ENCODE results near the gene GFY.
A peak's percentile ranks its signal among the peaks of the same experiment; 100 is the strongest.

GFY gene

DNA sequence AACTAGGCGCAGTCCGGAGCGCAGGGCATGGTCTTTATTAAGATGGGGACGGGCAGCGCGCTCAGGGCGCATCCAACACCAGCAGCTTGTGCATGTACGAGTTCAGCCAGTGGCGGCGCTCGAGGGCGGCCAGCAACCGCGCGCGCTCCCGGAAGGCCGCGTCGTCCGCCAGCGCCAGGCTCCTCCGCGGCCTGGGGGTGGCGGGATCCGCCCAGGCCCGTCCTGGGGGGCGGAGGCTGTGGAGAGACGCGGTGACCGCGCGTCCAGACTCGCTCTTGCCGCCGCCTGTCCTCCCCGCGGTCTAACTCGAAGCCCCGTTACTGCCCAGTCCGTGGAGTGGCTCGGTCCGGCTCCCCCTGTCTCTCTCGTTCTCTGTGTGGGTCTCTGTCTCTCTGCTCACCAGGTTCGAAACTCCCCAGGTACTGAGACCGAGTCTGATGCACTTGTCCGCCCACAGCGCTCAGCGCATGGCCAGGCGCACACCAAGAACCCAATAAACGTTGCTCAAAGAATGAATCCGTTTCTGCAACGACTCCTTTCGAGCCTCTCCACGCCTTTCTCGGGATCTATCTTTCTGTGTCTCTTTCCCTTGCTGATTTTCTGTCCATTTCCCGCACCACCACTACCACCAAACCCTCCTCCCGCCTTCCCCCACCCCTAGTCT lies 2.6 kb upstream of the GFY start:
- CTCF ChIA-PET = interaction anchor here (0.9 to 1.2 kb wide), 2 partner anchors 9 to 10 kb away, joined by 3 read pairs; no protein-coding TSS in a partner anchor
- Histone ChIP-seq H3K27me3 (replicated peaks in 2 of 5; ENCODE audit: control insufficient read depth in 4 of 5, insufficient read depth in 5 of 5, low read length in 4 of 5) (peaks cover 5 to 83% (median 54%) of the 10 kb centered on the region in 5 experiments), H3K4me3 (ENCODE audit: control insufficient read depth in 1 of 7, extremely low read depth in 1 of 7, insufficient read depth in 4 of 7, low read depth in 2 of 7, low read length in 6 of 7) (peak overlapping the region in 4 of 7 experiments; percentile 8 to 45 (median 22)), H3K9me3 (ENCODE audit: control extremely low read depth in 1 of 5, control insufficient read depth in 4 of 5, insufficient read depth in 2 of 5, low read depth in 1 of 5, low read length in 4 of 5) (no peaks in the 10 kb centered on the region), H3K27ac (ENCODE audit: insufficient read depth in 1 of 2, low read depth in 1 of 2, low read length in 2 of 2, poor library complexity in 1 of 2, severe bottlenecking in 2 of 2) (no peak overlapping the region), H3K36me3 (ENCODE audit: control insufficient read depth in 4 of 4, insufficient read depth in 4 of 4, low read length in 3 of 4) (no peaks in the 10 kb centered on the region), H3K4me1 (ENCODE audit: control extremely low read depth in 1 of 4, control insufficient read depth in 4 of 4, insufficient read depth in 4 of 4, low read length in 3 of 4) (peaks cover 0 to 42% (median 40%) of the 10 kb centered on the region in 4 experiments)
- DNase-seq = peak in 2 of 3 donors; percentile 70 to 71
- 3% methylated on average over 51 of the region's 58 CpGs for WGBS (ENCODE audit: insufficient coverage)
- POLR2A ChIA-PET = no interaction called here

DNA sequence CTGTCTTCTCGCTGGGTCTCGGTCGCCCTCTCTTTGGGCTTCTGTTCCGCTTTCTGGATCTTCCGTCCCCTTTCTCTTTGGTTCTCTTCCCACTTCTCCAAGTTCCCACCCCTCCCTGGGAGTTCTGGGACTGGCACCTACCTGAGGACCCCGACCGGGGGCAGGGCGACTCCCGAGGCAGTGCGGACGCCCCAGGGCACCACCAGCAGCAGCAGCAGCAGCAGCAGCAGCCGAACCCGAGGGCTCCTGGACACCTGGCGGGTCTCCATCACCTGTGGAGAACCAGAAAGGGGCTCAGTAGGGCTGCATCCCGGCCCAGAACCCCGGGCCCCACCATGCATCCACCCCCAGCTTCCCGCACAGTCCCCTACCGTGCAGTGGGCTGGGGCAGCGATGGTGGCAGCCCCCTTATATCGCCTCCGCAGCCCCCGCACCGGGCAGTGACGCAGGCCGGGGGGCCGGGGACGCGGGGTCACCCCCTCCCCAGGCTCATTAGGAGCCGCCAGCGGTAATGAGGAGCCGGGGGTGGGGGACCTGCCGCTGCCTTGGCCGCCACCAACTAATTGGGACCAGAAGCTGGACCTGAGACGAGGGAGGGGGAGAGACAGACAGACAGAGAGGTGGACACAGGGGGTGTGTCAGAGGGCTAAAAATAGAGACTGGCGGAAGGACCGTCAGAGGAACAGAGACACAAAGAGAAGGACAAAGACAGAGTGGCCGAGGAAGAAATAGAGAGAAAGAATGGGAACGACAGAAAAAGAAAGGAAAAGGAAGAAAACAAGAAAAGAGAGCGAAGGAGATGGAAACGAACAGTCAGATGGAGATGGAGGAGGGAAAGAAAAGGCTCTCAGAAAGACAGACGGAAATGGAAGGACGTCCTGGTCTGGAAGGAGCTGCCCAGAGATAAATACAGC lies 1.9 kb upstream of the GFY start, which contains the start of gene PTH2:
PTH2 (minus strand) TSS at position 371 of the 914 bp plus-strand sequence; CDS start at position 269, 102 bp downstream.
- Histone ChIP-seq H3K4me3 (ENCODE audit: control insufficient read depth in 1 of 7, extremely low read depth in 1 of 7, insufficient read depth in 4 of 7, low read depth in 2 of 7, low read length in 6 of 7) (peak within 1 kb of the TSS in 4 of 7 experiments; percentile 8 to 45 (median 22)), H3K36me3 (ENCODE audit: control insufficient read depth in 4 of 4, insufficient read depth in 4 of 4, low read length in 3 of 4) (no peaks in the 10 kb centered on the region), H3K9me3 (ENCODE audit: control extremely low read depth in 1 of 5, control insufficient read depth in 4 of 5, insufficient read depth in 2 of 5, low read depth in 1 of 5, low read length in 4 of 5) (no peaks in the 10 kb centered on the region), H3K4me1 (ENCODE audit: control extremely low read depth in 1 of 4, control insufficient read depth in 4 of 4, insufficient read depth in 4 of 4, low read length in 3 of 4) (peaks cover 0 to 42% (median 40%) of the 10 kb centered on the region in 4 experiments), H3K27ac (ENCODE audit: insufficient read depth in 1 of 2, low read depth in 1 of 2, low read length in 2 of 2, poor library complexity in 1 of 2, severe bottlenecking in 2 of 2) (no peak within 1 kb of the TSS), H3K27me3 (replicated peaks in 2 of 5; ENCODE audit: control insufficient read depth in 4 of 5, insufficient read depth in 5 of 5, low read length in 4 of 5) (peaks cover 5 to 91% (median 60%) of the 10 kb centered on the region in 5 experiments)
- CTCF ChIA-PET = interaction anchor here (1.4 kb wide), 1 partner anchor 24 kb away, joined by 4 read pairs; no protein-coding TSS in a partner anchor
- WGBS (ENCODE audit: insufficient coverage) = 14% methylated on average over 34 of the region's 42 CpGs
- POLR2A ChIA-PET = no interaction called here
- DNase-seq = no peak

DNA sequence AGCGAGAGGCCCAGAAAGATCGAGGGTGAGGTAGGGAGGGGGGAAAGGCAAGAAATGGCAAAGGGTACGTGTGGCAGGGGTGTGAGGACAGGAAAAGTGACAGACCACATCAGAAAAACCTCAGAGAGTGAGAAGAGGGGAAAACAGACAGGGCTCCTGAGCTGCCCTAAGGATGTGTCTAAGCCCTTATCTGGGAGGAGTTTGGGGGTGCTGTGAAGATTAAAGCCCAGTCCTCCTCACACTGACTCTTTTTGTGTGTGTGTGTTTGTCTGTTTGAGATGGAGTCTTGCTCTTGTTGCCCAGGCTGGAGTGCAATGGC lies 1.2 kb upstream of the GFY start:
- Histone ChIP-seq H3K27me3 (replicated peaks in 2 of 5; ENCODE audit: control insufficient read depth in 4 of 5, insufficient read depth in 5 of 5, low read length in 4 of 5) (peaks cover 5 to 96% (median 65%) of the 10 kb centered on the region in 5 experiments), H3K36me3 (ENCODE audit: control insufficient read depth in 4 of 4, insufficient read depth in 4 of 4, low read length in 3 of 4) (no peaks in the 10 kb centered on the region), H3K9me3 (ENCODE audit: control extremely low read depth in 1 of 5, control insufficient read depth in 4 of 5, insufficient read depth in 2 of 5, low read depth in 1 of 5, low read length in 4 of 5) (no peaks in the 10 kb centered on the region), H3K4me3 (ENCODE audit: control insufficient read depth in 1 of 7, extremely low read depth in 1 of 7, insufficient read depth in 4 of 7, low read depth in 2 of 7, low read length in 6 of 7) (no peak overlapping the region), H3K4me1 (ENCODE audit: control extremely low read depth in 1 of 4, control insufficient read depth in 4 of 4, insufficient read depth in 4 of 4, low read length in 3 of 4) (peaks cover 0 to 44% (median 40%) of the 10 kb centered on the region in 4 experiments), H3K27ac (ENCODE audit: insufficient read depth in 1 of 2, low read depth in 1 of 2, low read length in 2 of 2, poor library complexity in 1 of 2, severe bottlenecking in 2 of 2) (no peak overlapping the region)
- WGBS (ENCODE audit: insufficient coverage) = 25% methylated on average over 3 of the region's 3 CpGs
- CTCF ChIA-PET = interaction anchor here (1.4 to 2.4 kb wide), 2 partner anchors 23 to 33 kb away, joined by 4 to 11 read pairs; no protein-coding TSS in a partner anchor
- POLR2A ChIA-PET = no interaction called here
- DNase-seq = no peak

DNA sequence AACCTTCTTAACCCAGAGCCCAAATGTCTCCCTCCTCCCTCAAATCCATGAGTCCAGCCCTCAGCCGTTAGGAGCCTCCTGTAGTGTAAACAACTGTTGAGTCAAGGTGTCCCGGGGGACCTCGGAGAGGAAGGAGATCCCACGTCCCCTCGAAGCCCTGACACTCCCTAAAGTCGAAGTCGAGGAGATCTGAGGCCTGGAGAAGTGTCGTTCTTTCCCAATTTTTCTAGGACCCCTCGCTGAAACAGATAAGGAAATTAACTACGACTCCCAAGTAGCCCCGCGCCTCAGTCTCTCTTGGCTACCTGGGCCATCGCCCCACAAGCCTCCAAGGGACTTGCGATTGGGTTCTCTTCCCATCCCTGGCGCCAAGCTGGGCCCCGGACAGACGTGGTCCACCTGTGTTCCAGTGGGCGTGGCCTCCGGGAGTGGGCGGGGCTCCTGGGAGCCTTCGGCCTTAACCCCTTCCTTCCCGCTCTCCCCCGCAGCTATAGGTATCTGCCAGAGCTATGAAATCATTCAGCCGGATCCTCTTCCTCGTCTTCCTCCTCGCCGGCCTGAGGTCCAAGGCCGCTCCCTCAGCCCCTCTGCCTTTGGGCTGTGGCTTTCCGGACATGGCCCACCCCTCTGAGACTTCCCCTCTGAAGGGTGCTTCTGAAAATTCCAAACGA lies 869 bp downstream of the GFY start:
- Histone ChIP-seq H3K4me3 (ENCODE audit: control insufficient read depth in 1 of 7, extremely low read depth in 1 of 7, insufficient read depth in 4 of 7, low read depth in 2 of 7, low read length in 6 of 7) (no peak overlapping the region), H3K9me3 (ENCODE audit: control extremely low read depth in 1 of 5, control insufficient read depth in 4 of 5, insufficient read depth in 2 of 5, low read depth in 1 of 5, low read length in 4 of 5) (no peaks in the 10 kb centered on the region), H3K27ac (ENCODE audit: insufficient read depth in 1 of 2, low read depth in 1 of 2, low read length in 2 of 2, poor library complexity in 1 of 2, severe bottlenecking in 2 of 2) (no peak overlapping the region), H3K36me3 (ENCODE audit: control insufficient read depth in 4 of 4, insufficient read depth in 4 of 4, low read length in 3 of 4) (no peaks in the 10 kb centered on the region), H3K4me1 (ENCODE audit: control extremely low read depth in 1 of 4, control insufficient read depth in 4 of 4, insufficient read depth in 4 of 4, low read length in 3 of 4) (peaks cover 0 to 39% (median 36%) of the 10 kb centered on the region in 4 experiments), H3K27me3 (replicated peaks in 2 of 5; ENCODE audit: control insufficient read depth in 4 of 5, insufficient read depth in 5 of 5, low read length in 4 of 5) (peaks cover 0 to 98% (median 60%) of the 10 kb centered on the region in 5 experiments)
- WGBS (ENCODE audit: insufficient coverage) = 7% methylated on average over 26 of the region's 30 CpGs
- CTCF ChIA-PET = interaction anchor here (1.0 to 2.4 kb wide), 3 partner anchors 10 to 35 kb away, joined by 3 to 11 read pairs (median 6); no protein-coding TSS in a partner anchor
- POLR2A ChIA-PET = no interaction called here
- no peak for DNase-seq

DNA sequence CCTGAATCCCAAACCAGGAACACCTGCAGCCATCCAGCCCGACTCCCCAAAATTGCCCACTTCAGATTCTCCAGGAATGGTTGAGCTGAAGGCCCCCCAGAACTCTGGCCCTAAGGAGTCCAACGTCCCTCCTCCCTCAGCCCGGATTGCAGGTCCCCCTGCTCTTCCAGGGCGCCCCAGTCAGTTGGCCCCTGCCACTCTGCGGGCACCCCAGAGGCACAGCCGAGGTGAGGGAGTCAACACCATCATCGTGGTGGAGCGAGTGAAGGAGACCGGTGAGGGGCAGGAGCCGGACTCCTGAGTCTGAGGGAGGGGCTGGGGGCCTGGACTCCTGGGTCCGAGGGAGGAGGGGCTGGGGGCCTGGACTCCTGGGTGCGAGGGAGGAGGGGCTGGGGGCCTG lies 2.2 kb downstream of the GFY start:
- CTCF ChIA-PET = interaction anchor here (1.3 kb wide), 1 partner anchor 171 kb away, joined by 3 read pairs; no protein-coding TSS in a partner anchor
- peaks cover 0 to 35% (median 29%) of the 10 kb centered on the region in 4 experiments for H3K4me1 ChIP-seq (ENCODE audit: control extremely low read depth in 1 of 4, control insufficient read depth in 4 of 4, insufficient read depth in 4 of 4, low read length in 3 of 4)
- no peak overlapping the region for H3K4me3 ChIP-seq (ENCODE audit: control insufficient read depth in 1 of 7, extremely low read depth in 1 of 7, insufficient read depth in 4 of 7, low read depth in 2 of 7, low read length in 6 of 7)
- POLR2A ChIA-PET = no interaction called here
- peaks cover 0 to 99% (median 61%) of the 10 kb centered on the region in 5 experiments for H3K27me3 ChIP-seq (replicated peaks in 2 of 5; ENCODE audit: control insufficient read depth in 4 of 5, insufficient read depth in 5 of 5, low read length in 4 of 5)
- no peak for DNase-seq
- WGBS (ENCODE audit: insufficient coverage) = 59% methylated on average over 3 of the region's 12 CpGs
- no peak overlapping the region for H3K27ac ChIP-seq (ENCODE audit: insufficient read depth in 1 of 2, low read depth in 1 of 2, low read length in 2 of 2, poor library complexity in 1 of 2, severe bottlenecking in 2 of 2)
- H3K36me3 ChIP-seq (ENCODE audit: control insufficient read depth in 4 of 4, insufficient read depth in 4 of 4, low read length in 3 of 4) = no peaks in the 10 kb centered on the region
- H3K9me3 ChIP-seq (ENCODE audit: control extremely low read depth in 1 of 5, control insufficient read depth in 4 of 5, insufficient read depth in 2 of 5, low read depth in 1 of 5, low read length in 4 of 5) = peaks cover 0 to 4% (median 0%) of the 10 kb centered on the region in 5 experiments

DNA sequence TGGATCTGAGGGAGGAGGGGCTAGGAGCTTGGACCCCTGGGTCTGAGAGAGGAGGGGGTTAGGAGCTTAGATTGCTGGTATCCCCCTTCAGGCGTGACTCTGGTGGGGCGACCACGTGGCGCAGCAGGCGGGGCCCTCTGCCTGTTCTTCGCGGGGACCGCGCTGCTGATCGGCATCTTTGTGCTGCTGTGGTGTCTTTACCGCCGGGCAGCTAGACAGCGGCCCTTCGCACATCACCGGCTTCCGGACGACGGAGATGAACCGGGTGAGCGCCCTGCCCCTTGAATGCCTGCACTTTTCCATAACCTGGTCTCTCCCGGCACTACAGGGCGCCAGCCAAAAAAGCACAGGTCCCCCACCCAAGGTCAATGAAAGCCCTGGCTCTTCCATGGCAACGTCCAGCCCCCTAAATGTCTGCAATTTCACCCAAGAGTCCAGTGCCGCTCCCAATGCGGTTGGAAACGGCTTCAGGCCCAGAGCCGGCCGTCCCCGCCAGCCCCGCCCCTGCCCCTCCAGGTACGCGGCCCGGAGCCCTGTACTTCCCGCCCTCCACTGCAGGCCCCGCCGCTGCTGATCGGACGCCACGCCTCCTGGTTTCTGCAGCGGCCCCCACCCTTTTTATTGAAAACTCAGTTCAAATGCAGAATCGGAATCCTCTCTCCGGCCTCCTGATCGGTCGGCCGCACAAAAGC lies 2.8 kb downstream of the GFY start:
- H3K4me3 ChIP-seq (ENCODE audit: control insufficient read depth in 1 of 7, extremely low read depth in 1 of 7, insufficient read depth in 4 of 7, low read depth in 2 of 7, low read length in 6 of 7) = peak overlapping the region in 3 of 7 experiments; percentile 26 to 48 (median 36)
- peaks cover 0 to 99% (median 63%) of the 10 kb centered on the region in 5 experiments for H3K27me3 ChIP-seq (replicated peaks in 2 of 5; ENCODE audit: control insufficient read depth in 4 of 5, insufficient read depth in 5 of 5, low read length in 4 of 5)
- ChIA-PET POLR2A (no interaction called here), CTCF (interaction anchor here (1.3 kb wide), 2 partner anchors 19 to 172 kb away, joined by 3 read pairs; no protein-coding TSS in a partner anchor)
- H3K36me3 ChIP-seq (ENCODE audit: control insufficient read depth in 4 of 4, insufficient read depth in 4 of 4, low read length in 3 of 4) = no peaks in the 10 kb centered on the region
- H3K27ac ChIP-seq (ENCODE audit: insufficient read depth in 1 of 2, low read depth in 1 of 2, low read length in 2 of 2, poor library complexity in 1 of 2, severe bottlenecking in 2 of 2) = no peak overlapping the region
- 2% methylated on average over 38 of the region's 45 CpGs for whole genome bisulfite sequencing (ENCODE audit: insufficient coverage)
- peaks cover 0 to 4% (median 0%) of the 10 kb centered on the region in 5 experiments for H3K9me3 ChIP-seq (ENCODE audit: control extremely low read depth in 1 of 5, control insufficient read depth in 4 of 5, insufficient read depth in 2 of 5, low read depth in 1 of 5, low read length in 4 of 5)
- peak in 1 of 3 donors; percentile 26 for DNase-seq
- peaks cover 0 to 35% (median 23%) of the 10 kb centered on the region in 4 experiments for H3K4me1 ChIP-seq (ENCODE audit: control extremely low read depth in 1 of 4, control insufficient read depth in 4 of 4, insufficient read depth in 4 of 4, low read length in 3 of 4)

All from common myeloid progenitor, CD34-positive (primary cell).